NB4 (cell line): Measurements from ENCODE around the gene RHBDD1.

Source experiments
- POLR2A ChIP-seq: IDR thresholded peaks from 2 replicates; pipeline ENCODE4 v1.6.1; 2011; ENCODE audit warnings: mild to moderate bottlenecking; ENCODE audit not compliant: insufficient read length; ENCODE audit errors: extremely low read depth
- TF ChIP-seq, protein P1 (sequence below): IDR thresholded peaks from one replicate; pipeline ENCODE4 v1.5.1; 2012; ENCODE audit warnings: low read depth, low read length

DNA sequence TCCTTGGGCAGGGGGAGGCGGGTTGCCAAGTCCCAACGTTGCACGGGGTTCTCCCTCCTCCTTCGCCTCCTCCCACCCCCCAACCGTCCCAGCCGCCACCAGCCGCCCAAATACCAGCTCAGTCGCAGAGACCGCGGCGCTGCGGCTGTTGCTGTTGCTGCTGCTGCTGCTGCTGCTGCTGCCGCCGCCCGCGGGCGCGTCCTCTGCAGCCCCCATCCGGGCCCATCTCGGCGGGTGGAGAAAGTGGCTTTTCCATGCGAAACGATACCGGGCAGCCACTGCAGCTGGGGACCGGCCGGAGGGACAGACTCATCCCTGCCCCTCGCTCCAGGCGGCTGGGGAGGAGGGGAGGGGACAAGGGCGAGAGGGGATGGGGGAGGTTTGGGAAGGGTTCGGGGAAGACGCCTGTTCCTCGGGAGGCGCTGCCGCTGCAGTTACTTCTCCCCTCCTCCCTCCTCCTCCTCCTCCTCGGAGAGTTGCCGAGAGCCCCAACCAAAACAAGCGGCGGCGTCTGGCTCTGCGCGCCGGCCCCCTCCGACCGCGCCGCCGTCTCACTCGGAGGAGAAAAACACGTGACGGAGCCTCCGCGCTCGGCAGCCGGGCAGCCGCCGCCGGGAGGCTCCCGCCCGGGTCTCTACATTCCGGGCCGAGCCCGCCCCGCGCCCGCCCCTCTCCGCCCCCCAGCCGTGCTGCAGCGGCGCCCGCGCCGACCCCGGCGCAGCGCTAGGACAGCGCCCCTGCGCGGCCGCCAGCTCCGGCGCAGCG, 36.5 kb upstream of the RHBDD1 start, which contains the start of gene IRS1:
- TF ChIP-seq POLR2A: peak; percentile 21
- TF ChIP-seq, protein P1, sequence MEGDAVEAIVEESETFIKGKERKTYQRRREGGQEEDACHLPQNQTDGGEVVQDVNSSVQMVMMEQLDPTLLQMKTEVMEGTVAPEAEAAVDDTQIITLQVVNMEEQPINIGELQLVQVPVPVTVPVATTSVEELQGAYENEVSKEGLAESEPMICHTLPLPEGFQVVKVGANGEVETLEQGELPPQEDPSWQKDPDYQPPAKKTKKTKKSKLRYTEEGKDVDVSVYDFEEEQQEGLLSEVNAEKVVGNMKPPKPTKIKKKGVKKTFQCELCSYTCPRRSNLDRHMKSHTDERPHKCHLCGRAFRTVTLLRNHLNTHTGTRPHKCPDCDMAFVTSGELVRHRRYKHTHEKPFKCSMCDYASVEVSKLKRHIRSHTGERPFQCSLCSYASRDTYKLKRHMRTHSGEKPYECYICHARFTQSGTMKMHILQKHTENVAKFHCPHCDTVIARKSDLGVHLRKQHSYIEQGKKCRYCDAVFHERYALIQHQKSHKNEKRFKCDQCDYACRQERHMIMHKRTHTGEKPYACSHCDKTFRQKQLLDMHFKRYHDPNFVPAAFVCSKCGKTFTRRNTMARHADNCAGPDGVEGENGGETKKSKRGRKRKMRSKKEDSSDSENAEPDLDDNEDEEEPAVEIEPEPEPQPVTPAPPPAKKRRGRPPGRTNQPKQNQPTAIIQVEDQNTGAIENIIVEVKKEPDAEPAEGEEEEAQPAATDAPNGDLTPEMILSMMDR: peak; percentile 21
